ENCODE results near the gene PRPSAP1.
"Not testable (repeated sequence)": the region's sequence is repeated elsewhere in the genome, so short reads cannot be mapped to it uniquely, and the experiment has no call there.

Gene PRPSAP1

DNA sequence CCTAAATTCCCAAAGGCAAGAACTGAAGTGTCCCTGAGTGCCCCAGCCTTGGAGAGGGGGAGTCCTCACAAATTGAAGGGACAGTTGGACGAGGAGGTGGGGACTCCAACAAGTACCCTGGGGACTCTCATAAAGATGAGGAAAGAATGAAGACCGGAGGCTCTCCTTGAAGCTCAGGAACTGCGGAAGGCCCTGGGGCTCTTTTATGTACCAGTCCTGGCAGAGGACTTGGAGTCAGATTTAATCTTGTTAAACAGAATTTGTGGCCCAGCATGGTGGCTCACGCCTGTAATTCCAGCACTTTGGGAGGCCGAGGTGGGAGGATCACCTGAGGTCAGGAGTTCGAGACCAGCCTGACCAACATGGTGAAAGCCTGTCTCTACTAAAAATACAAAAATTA, 6.1 kb upstream of the PRPSAP1 start:
- not testable (repeated sequence) for DNase-seq

DNA sequence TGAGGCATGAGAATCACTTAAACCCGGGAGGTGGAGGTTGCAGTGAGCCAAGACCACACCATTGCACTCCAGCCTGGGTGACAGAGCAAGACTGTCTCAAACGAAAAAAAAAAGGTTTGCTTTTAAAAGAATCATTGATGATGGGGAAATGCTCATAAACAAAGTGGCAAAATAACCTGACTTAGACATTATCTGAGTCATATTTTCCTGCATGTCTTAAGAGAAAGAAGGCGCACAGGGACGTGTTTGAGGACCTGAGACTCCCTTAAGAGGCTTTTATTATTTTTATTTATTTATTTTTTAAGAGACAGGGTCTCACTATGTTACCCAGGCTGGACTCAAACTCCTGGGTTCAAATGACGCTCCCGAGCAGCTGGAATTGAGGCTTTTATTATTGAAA, 5.7 kb upstream of the PRPSAP1 start:
- no peak for DNase-seq

DNA sequence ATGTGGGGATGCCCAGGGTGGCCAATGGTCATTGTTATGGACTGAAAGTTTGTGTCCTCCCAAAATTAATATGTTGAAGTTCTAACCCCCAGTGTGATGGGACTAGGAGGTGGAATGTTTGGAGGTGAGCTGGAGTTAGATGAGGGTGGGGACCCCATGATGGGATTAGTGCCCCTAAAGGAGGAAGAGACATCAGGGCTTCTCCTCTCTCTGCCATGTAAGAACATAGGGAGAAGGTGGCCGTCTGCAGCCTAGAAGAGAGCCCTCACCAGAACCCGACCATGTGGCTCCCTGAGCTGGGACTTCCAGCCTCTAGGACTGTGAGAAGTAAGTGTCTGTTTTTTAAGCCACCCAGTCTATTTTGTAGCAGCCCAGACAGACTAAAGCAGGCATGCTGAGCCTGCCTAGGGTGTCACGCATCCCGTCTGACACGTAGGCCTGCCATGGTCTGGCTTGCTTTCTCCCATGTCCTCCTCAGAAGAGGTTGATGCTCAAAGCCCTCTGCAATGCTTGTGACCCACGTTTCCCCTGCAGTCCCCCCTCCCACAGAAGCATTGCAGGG, 4.0 kb upstream of the PRPSAP1 start:
- no peak for DNase-seq

DNA sequence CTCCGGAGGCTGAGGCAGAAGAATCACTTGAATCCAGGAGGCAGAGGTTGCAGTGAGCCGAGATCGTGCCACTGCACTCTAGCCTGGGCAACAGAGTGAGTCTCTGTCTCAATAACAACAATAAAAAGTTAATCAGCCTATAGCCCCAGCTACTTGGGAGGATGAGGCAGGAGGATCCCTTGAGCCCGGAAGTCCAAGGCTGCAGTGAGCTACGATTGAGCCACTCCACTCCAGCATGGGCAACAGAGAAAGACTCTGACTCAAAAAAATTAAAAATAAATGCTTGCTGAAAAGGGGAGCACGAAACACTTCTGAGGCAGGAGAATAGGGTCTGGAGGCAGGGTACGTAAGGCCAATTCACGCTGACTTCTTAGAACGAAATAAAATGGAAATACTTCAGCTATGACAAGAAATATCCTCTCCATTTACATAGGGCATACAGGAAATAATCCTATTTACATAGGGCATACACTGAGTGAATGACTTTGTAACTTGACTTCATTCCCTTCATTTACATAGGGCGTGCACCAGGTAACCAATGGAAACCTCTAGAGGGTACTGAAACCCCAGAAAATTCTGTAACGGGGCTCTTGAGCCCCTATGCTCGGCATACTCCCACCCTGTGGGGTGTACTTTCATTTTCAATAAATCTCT, 3.2 kb upstream of the PRPSAP1 start:
- DNase-seq = no peak

DNA sequence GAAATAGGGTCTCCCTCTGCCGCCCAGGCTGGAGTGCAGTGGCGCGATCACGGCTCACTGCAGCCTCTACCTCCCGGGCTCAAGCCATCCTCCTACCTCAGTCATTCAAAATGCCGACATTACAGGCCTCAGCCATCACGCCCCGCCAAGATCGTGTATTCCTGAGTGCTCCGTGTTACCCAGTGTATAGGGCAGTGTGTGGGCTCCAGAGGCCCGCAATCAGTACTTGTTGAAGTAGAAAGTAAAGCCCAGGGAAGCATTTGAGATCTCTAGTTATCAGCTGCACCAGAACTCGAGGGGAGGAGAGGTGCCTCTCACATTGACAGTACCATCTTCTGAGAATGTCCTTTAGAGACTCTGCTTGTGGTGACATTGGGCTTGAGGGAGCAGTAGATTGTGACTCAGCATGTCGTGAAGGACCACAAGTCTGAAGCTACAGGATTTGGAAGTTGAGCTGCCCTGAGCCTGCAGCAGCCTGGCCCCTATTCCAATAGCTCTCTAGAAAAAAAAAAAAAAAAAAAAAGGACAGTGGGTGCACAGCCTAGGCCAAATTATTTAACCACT, 1.1 kb upstream of the PRPSAP1 start:
- DNase-seq = peak; percentile 9

DNA sequence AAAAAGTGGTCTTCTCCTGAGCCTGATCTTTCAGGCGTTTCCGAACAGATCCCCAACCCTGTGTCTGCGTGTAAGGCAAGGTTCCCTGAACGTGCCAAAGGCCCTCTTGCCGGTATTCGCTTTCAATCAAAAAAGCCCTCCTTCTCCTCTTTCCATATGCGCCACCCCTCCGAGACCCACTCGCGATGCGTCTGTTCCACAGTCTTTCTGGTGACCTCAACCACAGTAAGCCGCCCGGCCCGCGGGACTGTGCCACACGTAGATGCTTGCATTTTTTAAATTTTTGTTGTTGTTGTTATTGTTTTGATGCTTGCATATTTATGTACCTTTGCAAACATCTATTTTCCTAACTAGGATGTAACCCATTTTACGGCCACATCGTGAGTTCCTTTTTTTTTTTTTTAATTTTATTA, 607 bp upstream of the PRPSAP1 start:
- no peak for DNase-seq

DNA sequence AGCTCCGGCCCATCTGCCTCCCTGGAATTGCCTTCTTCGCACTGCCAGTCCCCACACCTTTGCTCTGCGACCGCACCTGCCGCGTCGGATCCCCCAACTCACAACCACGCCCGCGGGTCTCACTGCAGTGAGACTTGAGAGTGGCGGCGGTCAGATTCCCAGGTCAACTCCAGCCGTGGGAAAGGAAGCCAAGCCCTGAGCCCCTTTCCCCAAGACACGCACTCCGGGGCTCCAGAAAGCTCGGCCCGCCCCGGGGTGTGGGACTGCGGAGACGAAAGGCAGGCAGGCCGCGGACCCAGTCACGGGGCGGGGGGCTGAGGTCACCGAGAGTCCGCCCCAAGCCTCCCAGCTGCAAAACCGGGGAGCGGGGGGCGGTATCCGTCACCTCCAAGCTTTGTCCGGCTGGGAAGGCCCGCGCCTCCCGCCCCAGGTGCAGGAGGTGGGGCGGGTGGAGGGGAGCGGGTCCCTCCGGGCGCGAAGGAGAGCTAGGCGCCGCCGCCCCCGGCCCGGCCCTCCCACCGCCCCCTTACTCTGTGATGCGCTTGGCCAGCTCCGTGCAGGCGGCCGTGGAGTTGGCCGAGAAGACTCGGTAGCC, 615 bp downstream of the PRPSAP1 start:
- DNase-seq = no peak

DNA sequence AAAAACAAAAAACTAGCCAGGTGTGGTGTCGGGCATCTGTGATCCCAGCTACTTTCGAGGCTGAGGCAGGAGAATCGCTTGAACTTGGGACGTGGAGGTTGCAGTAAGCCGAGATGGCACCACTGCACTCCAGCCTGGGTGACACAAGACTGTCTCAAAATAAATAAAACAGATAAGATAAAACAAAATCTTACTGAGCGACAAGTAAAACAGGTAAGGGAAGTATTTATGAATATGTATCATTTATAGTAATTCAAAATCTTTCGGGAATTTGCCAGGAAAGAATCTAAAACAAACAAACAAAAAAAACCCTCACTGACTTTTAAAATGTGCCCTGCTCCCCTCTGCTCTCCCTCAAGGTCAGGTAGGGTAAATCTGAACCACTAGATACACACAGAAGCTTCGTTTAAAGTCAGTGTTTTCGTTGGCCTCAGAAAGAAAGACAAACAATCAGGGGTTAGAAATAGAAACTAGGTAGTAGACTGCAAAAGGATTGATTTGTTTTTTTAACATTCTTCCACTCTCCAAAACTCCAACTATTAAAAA, 2.1 kb downstream of the PRPSAP1 start:
- DNase-seq = no peak

DNA sequence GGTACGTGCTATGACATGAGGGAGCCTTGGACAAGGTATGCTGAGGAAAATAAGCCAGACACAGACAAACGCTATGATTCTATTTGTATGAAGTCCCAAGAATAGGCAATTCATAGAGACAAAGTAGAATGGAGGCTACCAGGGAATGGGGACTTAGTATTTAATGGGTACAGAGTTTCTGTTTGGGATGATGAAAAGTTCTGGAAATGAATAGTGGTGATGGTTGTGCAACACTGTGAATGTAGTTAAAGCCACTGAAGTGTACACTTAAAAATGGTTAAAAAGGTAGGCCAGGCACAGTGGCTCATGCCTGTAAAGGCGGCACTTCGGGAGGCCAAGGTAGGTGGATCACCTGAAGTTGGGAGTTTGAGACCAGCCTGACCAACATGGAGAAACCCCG, 3.3 kb downstream of the PRPSAP1 start:
- no peak for DNase-seq

DNA sequence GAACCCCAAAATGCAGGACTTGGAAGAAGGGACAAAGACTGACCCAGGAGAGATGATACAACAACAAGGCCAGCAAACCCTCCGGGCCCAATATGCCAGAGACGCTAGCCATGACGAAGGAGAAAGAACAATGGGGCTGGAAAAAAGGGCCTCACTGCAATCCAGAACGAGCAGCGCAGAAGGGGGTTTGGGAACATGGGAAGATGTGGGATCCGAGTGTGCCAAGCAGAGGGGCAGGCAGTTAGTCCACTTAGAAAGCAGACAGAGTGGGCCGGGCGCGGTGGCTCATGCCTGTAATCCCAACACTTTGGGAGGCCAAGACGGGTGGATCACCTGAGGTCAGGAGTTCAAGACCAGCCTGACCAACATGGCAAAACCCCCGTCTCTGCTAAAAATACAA, 6.8 kb downstream of the PRPSAP1 start:
- not testable (repeated sequence) for DNase-seq

DNA sequence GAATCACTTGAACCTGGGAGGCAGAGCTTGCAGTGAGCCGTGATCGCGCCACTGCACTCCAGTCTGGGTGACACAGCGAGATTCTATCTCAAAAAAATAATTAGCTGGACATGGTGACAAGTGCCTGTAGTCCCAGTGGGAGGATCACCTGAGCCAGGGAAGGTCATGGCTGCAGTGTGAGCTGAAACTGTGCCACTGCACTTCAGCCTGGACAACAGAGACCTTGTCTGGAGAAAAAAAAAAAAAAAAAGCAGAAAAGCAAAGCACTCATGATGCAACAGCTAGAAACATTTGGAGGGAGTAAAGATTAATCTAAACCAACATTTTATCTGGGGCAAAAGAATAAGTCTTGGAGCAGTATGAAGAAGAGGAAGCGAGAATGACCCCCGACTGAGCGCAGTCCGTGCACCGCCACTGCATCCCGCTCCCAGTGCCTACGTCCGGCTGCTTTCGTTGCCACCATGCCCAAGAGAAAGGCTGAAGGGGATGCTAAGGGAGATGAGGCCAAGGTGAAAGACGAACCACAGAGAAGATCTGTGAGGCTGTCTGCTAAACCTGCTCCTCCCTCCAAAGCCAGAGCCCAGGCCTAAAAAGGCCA, 8.2 kb downstream of the PRPSAP1 start:
- DNase-seq = no peak

DNA sequence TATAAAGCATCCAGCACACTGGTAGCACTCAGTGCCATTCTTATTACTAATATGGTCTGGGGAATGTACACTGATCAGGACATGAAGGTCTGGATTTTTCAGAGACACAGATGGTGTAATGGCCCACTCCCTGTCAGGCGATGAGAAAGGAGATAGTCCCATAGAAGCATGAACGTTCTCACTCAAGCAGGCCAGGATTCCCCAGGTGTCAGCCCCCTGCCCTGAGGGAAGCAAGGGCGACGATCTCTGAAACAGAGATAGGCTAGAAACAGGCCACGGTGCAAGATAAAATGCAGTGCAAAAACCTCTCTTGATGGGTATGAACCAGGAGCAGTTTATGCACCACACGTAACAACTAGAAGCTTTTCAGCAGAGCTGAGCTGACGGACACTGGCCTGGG, 10.6 kb downstream of the PRPSAP1 start:
- DNase-seq = no peak

DNA sequence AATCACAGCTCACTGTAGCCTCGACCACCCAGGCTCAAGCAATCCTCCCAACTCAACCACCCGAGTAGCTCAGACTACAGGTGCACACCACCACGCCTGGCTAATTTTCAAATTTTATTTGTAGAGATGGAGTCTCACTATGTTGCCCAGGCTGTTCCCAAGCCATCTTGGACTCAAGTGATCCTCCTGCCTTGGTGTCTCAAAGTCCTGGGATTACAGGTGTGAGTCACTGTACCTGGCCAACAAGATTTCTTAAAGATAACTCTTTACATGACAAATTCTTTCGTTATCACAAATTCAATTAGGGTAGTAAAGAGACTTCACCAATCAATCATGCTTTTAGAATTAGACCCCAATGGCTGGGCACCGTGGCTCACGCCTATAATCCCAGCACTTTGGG, 12.4 kb downstream of the PRPSAP1 start:
- DNase-seq = no peak

DNA sequence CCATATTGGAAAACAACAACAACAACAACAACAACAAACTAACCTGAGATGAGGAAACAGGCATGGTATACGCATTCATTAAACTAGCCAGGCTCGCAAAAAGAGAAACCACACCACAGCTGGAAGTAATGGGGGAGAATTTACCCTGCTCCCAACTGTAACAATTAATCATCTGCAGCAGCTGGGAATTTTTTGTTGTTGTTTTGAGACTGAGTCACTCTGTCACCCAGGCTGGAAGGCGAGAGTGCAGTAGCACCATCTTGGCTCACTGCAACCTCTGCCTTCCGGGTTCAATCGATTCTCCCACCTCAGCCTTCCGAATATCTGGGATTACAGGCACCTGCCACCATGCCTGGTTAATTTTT, 16.3 kb downstream of the PRPSAP1 start:
- DNase-seq = no peak

DNA sequence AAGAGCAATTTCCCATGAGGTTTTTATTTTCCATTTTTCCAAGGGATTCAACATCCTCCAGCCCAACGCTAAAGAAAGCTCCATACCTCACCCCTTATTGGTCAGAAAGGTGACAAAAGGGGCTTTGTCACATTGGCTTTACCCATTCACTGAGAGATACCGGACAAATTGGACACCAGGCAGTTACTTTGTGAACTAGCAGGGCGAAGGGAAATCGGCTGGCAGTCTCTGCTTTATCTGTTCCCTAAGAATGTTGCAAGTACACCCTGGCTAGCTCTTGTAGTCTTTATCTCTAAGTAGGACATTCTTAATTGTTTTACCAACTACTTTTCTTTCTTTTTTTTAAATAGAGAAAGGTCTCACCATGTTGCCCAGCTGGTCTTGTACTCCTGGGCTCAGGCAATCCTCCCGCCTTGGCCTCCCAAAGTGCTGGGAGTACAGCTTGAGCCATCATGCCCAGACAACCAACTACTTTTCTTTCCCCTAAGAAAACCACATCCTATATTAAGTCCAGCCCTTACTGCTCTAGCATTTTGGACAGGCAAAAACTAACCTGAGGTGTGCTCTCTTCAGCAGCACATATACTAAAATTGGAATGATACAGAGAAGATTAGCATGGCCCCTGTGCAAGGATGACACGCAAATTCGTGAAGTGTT, 16.8 kb downstream of the PRPSAP1 start:
- no peak for DNase-seq

DNA sequence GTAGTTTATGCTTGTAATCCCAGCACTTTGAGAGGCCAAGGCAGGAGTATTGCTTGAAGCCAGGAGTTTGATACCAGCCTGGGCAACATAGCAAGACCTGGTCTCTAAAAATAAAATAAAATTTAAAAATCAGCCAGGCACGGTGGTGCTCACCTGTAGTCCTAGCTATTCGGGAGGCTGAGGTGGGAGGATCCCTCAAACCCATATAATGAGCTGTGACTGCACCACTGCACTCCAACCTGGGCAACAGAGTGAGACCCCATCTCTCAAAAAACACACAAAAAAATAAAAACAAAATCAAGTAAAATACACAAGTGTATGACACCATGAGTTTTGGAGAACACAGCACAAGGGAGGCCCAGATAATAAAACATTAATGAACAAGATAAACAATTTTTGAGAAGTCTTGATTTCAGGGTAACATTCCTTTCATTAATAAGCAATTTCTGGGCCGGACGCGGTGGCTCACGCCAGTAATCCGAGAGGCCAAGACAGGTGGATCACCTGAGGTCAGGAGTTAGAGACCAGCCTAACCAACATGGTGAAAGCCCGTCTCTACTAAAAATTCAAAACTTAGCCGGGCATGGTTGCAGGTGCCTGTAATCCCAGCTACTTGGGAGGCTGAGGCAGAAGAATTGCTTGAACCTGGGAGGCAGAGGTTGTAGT, 17.9 kb downstream of the PRPSAP1 start:
- no peak for DNase-seq

DNA sequence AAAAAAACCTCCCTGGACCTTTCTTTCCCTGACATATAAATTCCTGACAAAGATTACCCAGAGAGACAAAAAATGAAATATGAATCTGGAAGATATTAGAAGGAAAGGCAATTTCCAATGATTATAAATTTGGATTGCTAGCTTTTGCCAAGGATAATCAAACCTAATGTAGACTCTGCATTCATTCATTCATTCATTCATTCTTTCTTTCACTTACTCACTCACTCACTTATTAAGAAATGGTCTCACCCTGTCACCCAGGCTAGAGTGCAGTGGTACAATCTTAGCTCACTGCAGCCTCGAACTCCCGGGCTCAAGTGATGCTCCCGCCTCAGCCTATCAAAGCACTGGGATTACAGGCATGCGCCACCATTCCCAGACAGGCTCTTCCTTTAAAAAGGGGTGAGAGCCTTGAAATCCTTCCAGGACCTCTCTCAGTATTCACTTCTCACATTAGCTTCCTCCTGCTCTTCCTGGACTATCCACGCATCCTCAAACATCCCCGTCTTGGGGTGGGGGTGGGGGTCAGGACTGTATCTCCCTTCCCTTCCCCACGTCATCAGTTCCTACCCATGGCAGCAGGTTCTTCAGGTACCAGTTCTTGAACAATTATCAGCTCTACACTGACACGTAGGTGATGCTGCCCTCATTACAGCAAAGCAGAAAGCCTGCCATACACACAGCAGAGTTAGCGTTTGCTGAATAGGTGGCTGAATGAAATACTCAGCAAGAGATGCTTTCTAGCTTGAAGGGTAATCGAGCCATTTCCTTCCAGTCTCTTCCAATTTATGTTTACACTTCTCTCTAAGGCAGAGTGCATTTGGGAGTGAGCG, 19.8 kb downstream of the PRPSAP1 start:
- no peak for DNase-seq

DNA sequence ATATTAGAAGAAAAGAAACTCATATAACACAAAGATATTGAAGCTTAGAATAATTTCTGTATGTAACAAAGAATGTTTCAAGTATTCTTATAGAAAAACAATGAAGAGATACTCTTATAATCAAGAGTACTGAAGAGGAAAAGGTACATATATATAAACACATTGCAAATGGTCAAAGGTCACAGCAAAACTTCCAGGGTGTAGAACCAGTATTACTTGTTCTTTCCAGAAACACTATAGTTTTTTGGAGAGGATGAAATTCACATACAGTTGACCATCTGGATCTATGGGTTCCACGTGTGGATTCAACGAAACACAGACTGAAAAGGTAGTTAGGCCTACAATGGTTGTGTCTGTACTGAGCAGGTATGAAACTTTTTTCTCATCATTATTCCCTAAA, 22.6 kb downstream of the PRPSAP1 start:
- DNase-seq = no peak

DNA sequence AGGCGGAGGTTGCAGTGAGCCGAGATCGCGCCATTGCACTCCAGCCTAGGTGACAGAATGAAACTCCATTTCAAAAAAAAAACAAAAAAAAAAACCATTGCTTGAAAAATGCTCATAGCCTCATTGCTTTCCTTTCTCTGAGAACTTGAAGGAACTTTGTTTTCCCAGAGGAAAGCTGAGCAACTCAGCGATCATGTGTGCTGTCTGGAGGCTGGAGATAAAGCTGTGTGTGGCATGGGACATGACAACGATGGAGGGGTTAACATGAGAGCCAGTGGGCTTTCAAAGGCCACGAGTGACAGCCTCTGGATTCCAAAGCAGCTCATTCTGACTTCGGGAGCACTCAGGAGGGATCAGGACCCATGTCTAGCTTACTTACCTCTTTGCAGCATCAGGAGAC, 24.1 kb downstream of the PRPSAP1 start:
- no peak for DNase-seq

DNA sequence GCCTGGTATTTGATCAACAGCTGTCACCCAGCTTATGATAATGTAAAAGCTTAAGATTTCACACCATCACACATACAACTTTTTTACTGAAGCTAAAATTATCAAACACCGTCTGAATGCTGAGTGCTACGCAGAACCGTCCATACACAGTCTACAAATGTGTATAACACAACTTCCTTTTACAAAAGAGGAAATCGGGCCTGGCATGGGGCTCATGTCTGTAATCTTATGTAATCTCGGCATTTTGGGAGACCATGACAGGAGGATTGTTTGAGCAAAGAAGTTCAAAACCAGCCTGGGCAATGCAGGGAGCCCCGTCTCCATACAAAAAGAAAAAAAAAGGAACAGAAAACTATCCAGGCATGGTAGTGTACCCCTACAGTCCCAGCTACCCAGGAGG, 26.0 kb downstream of the PRPSAP1 start:
- no peak for DNase-seq

DNA sequence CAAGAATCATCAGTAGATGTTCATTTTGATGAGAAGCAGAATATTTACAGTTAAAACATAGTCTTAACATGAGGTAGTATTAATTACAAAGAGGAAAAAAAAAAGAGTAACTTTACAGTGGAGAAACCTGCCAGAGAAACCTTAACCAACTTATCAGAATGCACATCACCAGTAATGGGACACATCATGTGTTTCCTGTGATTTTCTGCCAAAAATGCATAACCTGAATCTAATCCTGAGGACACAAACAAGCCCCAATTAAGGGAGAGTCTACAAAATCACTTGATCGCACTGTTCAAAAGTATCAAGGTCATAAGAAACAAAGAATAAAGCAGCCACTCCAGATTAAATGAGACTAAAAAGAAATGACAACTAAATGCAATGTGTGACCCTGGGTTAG, 27.4 kb downstream of the PRPSAP1 start:
- DNase-seq = no peak

DNA sequence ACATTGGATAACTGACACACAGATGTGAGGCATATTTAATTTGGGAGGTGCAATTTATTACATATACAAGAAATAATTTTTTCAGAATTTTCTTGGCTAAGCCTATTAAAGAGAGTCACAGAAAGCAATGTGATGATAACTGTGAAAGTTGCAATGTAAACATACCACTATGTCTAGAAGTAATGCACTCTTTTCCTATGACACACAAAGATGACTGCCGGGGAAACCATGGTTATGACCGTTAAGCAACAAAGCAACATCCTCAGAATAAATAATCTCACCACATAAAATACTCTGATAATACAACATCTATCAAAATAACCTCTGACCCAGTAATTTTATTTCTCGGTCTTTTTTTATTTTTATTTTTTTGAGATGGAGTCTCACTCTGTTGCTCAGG, 35.1 kb downstream of the PRPSAP1 start:
- no peak for DNase-seq

Measured in activated CD4-positive, alpha-beta T cell treated with anti-CD3 and anti-CD28 coated beads for 48 hours (primary cell).